Measurements from ENCODE around the gene TSPAN5. TPM values are rescaled to one million over a fixed set of nuclear protein-coding genes. Genes with fewer than 3 reads are reported as not detected.

Gene TSPAN5
- total and polyA plus RNA-seq, 10 donors, result 4.6 to 33.6 (median 22.9) TPM

DNA sequence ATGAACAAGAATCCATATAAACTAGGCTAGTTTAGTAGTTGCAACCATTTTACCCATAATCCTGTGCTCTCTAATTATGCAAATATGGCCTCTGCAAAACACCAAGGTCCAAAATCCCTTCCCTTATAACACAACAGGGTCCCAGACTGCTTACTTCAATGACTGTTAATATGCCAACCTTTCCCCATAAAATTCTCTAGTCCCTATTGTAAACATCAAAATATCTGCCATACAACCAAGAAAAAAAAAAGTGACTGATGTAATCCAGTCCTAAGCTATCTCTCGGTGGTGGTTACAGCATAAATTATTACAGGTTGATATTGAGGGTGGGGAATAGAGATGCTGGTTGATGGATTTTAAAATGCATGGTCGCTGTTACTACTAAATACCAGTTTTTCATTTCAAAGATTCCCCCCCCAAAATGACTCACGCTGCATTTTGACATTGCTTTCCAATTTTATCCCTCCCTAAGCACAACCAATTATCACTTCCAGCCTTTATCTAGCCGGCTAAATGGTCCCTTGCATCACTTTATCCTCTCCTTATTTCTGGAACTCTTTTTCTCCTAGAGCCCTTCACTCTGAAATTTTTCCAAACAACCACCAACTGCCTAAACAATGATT is 44.8 kb downstream of the TSPAN5 start:
- no peak for DNase-seq
- no peak overlapping the region for H3K27ac ChIP-seq
- no peaks in the 10 kb centered on the region for H3K9me3 ChIP-seq
- intact Hi-C loops (cut with DNase I; ENCODE audit: low total_unique reads), result no loop called here
- H3K27me3 ChIP-seq (replicated peaks in 1 of 7), result no peaks in the 10 kb centered on the region
- H3K4me3 ChIP-seq, result no peak overlapping the region
- TF ChIP-seq CTCF (IDR thresholded peaks at IDR 0.05 in 8 of 11, conservative IDR thresholded peaks at IDR 0.05 in 3 of 11), result no peak
- no peak for TF ChIP-seq POLR2AphosphoS5 (IDR thresholded peaks at IDR 0.05)
- TF ChIP-seq POLR2A (IDR thresholded peaks at IDR 0.05), result no peak
- WGBS, 5 donors, result 89 to 97% (median 92%) methylated on average over 4 of the region's 4 CpGs
- no peaks in the 10 kb centered on the region for H3K36me3 ChIP-seq
- H3K4me1 ChIP-seq, result peaks cover 0 to 48% (median 19%) of the 10 kb centered on the region in 6 donors

- H3K9me3 ChIP-seq, result no peaks in the 10 kb centered on the region
- H3K36me3 ChIP-seq, result no peaks in the 10 kb centered on the region
- DNase-seq, result no peak
- no peak overlapping the region for H3K27ac ChIP-seq
- WGBS, 5 donors, result 36 to 51% (median 41%) methylated on average over 11 of the region's 11 CpGs
- intact Hi-C loops (cut with DNase I; ENCODE audit: low total_unique reads), result no loop called here
- TF ChIP-seq POLR2A (IDR thresholded peaks at IDR 0.05), result no peak
- TF ChIP-seq CTCF (IDR thresholded peaks at IDR 0.05 in 8 of 11, conservative IDR thresholded peaks at IDR 0.05 in 3 of 11), result no peak
- TF ChIP-seq POLR2AphosphoS5 (IDR thresholded peaks at IDR 0.05), result no peak
- H3K4me3 ChIP-seq, result no peak overlapping the region
- no peaks in the 10 kb centered on the region for H3K27me3 ChIP-seq (replicated peaks in 1 of 7)
- H3K4me1 ChIP-seq, result peaks cover 0 to 41% (median 16%) of the 10 kb centered on the region in 6 donors
Observed at GRCh38 chr4:98612318-98613250, 45.8 kb downstream of the TSPAN5 start.

DNA sequence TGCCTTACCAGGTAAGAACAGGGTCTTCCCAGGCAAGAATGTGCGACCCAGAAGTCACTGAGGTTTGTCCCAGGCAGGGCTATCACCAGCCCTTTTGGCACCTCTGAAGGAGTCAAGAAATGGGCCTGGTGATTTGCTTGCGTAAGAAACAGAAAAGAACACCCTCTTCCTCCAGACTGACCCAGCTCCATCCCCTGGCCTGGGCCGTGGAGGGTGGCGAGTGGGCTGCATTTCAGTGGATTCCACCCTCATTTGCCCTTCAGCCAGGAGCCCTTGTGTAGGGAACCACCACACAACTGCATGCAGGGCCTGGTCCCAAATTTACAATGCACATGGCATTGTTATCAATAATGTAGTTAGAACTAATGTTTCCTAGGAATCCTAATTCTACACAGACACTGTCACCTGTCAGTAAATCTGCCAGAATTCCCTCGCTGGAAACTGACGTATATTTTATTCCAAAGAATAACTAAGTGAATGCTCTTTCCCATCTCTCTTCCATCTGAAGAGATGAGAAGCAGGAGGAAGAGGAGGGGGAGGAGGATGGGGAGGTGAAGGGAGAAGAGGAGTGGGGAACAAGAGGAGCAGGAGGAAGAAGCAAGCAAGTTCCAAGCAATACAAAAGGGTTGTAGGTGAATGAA is 46.6 kb downstream of the TSPAN5 start:
- no peaks in the 10 kb centered on the region for H3K9me3 ChIP-seq
- no peak overlapping the region for H3K4me3 ChIP-seq
- no peak for TF ChIP-seq POLR2AphosphoS5 (IDR thresholded peaks at IDR 0.05)
- TF ChIP-seq CTCF (IDR thresholded peaks at IDR 0.05 in 8 of 11, conservative IDR thresholded peaks at IDR 0.05 in 3 of 11), result no peak
- TF ChIP-seq POLR2A (IDR thresholded peaks at IDR 0.05), result no peak
- WGBS, 5 donors, result 90 to 95% (median 93%) methylated on average over 6 of the region's 6 CpGs
- no peak overlapping the region for H3K27ac ChIP-seq
- intact Hi-C loops (cut with DNase I; ENCODE audit: low total_unique reads), result no loop called here
- H3K36me3 ChIP-seq, result no peaks in the 10 kb centered on the region
- H3K4me1 ChIP-seq, result peaks cover 0 to 33% (median 8%) of the 10 kb centered on the region in 6 donors
- no peaks in the 10 kb centered on the region for H3K27me3 ChIP-seq (replicated peaks in 1 of 7)
- DNase-seq, result no peak
